OCI-LY3 (cell line): ENCODE data around the gene TERC.

Experiments used
- H2AFZ ChIP-seq: fragments of 200-600, 300-600 bp; shearing (Covaris generic); 2 replicates; pipeline ENCODE4 v1.6.0; 2014; ENCODE audit warnings: antibody characterized with exemption, low read depth, low read length
- H3K27ac ChIP-seq: fragments of 200-600, 300-600 bp; sonication (generic); 2 replicates; pipeline ENCODE4 v1.5.1; 2014; ENCODE audit warnings: mild to moderate bottlenecking, low read length, moderate library complexity, mixed read lengths
- H3K27me3 ChIP-seq: fragments of 200-600, 300-600 bp; sonication (generic); 2 replicates; pipeline ENCODE4 v1.6.1; 2014; ENCODE audit warnings: low read depth, low read length, mixed read lengths
- H3K36me3 ChIP-seq: fragments of 200-600, 300-600 bp; sonication (generic); replicated peaks from 2 replicates; pipeline ENCODE3; 2014; ENCODE audit warnings: low read depth, low read length, mixed read lengths
- H3K4me1 ChIP-seq: fragments of 300-600, 200-600 bp; sonication (generic); 2 replicates; pipeline ENCODE4 v1.6.1; 2014; ENCODE audit warnings: low read length, mixed read lengths
- H3K4me2 ChIP-seq: fragments of 200-600, 300-600 bp; sonication (generic); 2 replicates; pipeline ENCODE4 v1.6.1; 2014; ENCODE audit warnings: low read length, mixed read lengths
- H3K4me3 ChIP-seq: fragments of 300-600, 200-600 bp; sonication (generic); 2 replicates; pipeline ENCODE4 v1.5.1; 2014; ENCODE audit warnings: antibody characterized with exemption, mild to moderate bottlenecking, low read length, moderate library complexity
- H3K79me2 ChIP-seq: fragments of 300-600, 200-600 bp; shearing (Covaris generic); 2 replicates; pipeline ENCODE4 v1.6.1; 2014; ENCODE audit warnings: mild to moderate bottlenecking, low read length, mixed read lengths
- H3K9ac ChIP-seq: fragments of 300-600, 200-600 bp; shearing (Covaris generic); 2 replicates; pipeline ENCODE4 v1.6.0; 2014; ENCODE audit warnings: mild to moderate bottlenecking, low read length, moderate library complexity
- H3K9me3 ChIP-seq: fragments of 200-600, 300-600 bp; shearing (Covaris generic); 2 replicates; pipeline ENCODE4 v1.6.1; 2014; ENCODE audit warnings: low read length, mixed read lengths; ENCODE audit not compliant: insufficient read depth
- H4K20me1 ChIP-seq: fragments of 200-600, 300-600 bp; sonication (generic); 2 replicates; pipeline ENCODE4 v1.6.1; 2016; ENCODE audit warnings: low read length, mixed read lengths; ENCODE audit not compliant: insufficient read depth
- EZH2phosphoT487 ChIP-seq: fragments of 200-600 bp; shearing (Covaris generic); IDR thresholded peaks from 2 replicates; pipeline ENCODE4 v1.6.1; 2018; ENCODE audit warnings: antibody characterized with exemption, mixed run types, low read depth
- TF ChIP-seq, protein P1 (sequence below): fragments of 200-600, 300-600 bp; sonication (generic); IDR thresholded peaks from 2 replicates; pipeline ENCODE4 v1.5.1; 2014; ENCODE audit warnings: antibody characterized with exemption, low read length, low read depth

The TERC gene

DNA sequence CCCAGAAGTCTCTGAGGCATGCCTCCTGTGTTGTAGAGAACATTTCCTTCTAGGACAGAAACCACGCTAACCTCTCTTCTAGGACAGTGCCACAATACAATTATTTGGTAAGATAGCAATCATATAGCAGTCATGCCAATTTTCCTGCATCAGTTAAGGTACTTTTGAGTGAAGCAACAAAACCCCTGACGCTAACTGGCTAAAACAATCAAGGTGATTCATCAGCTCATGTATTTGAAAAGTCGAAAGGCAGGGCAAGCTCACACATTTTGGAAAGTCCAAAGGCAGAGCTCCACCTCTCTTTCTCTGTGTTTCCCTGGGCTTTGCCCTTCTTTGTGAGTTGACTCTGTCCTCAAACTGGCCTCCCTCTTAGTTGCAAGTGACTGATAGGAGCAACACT, 10.1 kb downstream of the TERC start:
- Histone ChIP-seq H3K79me2 (no peaks in the 10 kb centered on the region), H3K9ac (no peak overlapping the region), H3K36me3 (no peaks in the 10 kb centered on the region), H3K4me1 (peaks cover 8% of the 10 kb centered on the region), H3K27ac (no peak overlapping the region), H3K27me3 (peaks cover 21% of the 10 kb centered on the region), H3K9me3 (no peaks in the 10 kb centered on the region), H4K20me1 (no peaks in the 10 kb centered on the region), H2AFZ (no peak overlapping the region), H3K4me2 (no peak overlapping the region), H3K4me3 (no peak overlapping the region)
- TF ChIP-seq, protein P1, sequence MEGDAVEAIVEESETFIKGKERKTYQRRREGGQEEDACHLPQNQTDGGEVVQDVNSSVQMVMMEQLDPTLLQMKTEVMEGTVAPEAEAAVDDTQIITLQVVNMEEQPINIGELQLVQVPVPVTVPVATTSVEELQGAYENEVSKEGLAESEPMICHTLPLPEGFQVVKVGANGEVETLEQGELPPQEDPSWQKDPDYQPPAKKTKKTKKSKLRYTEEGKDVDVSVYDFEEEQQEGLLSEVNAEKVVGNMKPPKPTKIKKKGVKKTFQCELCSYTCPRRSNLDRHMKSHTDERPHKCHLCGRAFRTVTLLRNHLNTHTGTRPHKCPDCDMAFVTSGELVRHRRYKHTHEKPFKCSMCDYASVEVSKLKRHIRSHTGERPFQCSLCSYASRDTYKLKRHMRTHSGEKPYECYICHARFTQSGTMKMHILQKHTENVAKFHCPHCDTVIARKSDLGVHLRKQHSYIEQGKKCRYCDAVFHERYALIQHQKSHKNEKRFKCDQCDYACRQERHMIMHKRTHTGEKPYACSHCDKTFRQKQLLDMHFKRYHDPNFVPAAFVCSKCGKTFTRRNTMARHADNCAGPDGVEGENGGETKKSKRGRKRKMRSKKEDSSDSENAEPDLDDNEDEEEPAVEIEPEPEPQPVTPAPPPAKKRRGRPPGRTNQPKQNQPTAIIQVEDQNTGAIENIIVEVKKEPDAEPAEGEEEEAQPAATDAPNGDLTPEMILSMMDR = no peak
- TF ChIP-seq EZH2phosphoT487 = no peak

DNA sequence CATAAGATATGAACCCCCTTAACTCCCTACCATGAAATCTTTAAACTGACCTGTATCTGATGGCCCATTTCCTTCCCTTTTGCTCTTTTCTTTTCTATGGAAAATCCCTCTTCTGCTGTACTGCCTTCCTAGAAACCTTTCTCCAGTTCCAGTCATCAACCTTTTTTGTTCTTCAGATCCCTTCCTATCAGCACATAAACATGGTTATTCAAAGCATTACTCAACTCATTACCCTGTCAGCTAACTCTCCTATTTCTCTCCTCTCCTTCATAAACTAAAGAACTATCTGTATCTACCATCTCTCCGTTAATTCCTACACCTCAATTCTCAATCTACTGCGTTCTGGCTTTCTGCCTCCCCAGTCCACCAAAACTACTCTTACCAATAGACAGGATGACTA, 13.0 kb downstream of the TERC start:
- Histone ChIP-seq H2AFZ (no peak overlapping the region), H3K27me3 (peaks cover 47% of the 10 kb centered on the region)
- TF ChIP-seq, protein P1 = no peak

DNA sequence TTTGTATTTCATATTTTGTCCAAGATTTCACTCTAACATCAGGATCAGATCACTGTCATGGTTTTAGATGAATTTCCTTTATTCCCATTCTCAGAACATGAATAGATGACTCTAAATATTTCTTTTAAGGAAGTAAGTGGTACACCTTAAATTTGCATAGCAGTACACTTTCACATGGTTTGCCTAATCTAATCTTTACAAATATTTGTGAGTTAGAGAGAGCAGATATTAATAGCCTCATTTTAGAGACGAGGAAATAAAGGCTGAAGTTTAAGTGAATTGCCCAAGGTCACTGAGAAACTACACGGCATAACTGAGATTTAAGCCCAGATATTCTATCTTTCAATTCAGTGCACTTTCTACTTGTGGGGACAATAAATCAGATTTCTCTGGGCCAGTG, 14.2 kb downstream of the TERC start:
- H3K79me2 ChIP-seq = no peaks in the 10 kb centered on the region
- no peak overlapping the region for H2AFZ ChIP-seq
- H4K20me1 ChIP-seq = no peaks in the 10 kb centered on the region
- no peak for TF ChIP-seq EZH2phosphoT487
- TF ChIP-seq, protein P1 = no peak
- peaks cover 15% of the 10 kb centered on the region for H3K4me1 ChIP-seq
- H3K9me3 ChIP-seq = no peaks in the 10 kb centered on the region
- H3K36me3 ChIP-seq = no peaks in the 10 kb centered on the region
- no peak overlapping the region for H3K4me2 ChIP-seq
- H3K27ac ChIP-seq = no peak overlapping the region
- H3K4me3 ChIP-seq = no peak overlapping the region
- H3K9ac ChIP-seq = no peak overlapping the region
- peaks cover 58% of the 10 kb centered on the region for H3K27me3 ChIP-seq

More for the DNA sequence above, 13.0 kb downstream of the TERC start:
- no peak overlapping the region for H3K9ac ChIP-seq
- no peaks in the 10 kb centered on the region for H3K79me2 ChIP-seq
- no peaks in the 10 kb centered on the region for H4K20me1 ChIP-seq
- H3K4me1 ChIP-seq = peaks cover 6% of the 10 kb centered on the region
- H3K4me2 ChIP-seq = no peak overlapping the region
- no peaks in the 10 kb centered on the region for H3K36me3 ChIP-seq
- no peak overlapping the region for H3K27ac ChIP-seq
- H3K9me3 ChIP-seq = no peaks in the 10 kb centered on the region
- H3K4me3 ChIP-seq = no peak overlapping the region

DNA sequence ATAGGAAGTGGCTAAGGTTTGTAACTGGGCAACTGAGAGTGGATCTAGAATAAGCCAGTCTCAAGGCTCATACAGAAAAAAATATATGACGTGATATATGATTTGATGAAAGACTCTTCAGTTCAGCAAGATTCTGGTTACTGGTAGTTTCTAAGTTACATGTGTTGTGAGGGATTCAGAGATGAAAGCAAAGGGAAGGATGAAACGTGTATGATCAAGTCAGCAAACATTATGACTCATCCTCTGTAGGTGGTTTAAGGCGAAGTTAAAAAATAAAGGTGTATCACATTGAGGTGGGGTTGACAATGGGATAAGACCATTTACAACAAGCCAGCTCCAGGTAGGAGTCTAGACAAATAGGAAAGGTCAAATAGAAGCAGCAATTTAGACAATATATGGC, 16.2 kb downstream of the TERC start:
- Histone ChIP-seq H3K36me3 (no peaks in the 10 kb centered on the region), H4K20me1 (no peaks in the 10 kb centered on the region), H3K27me3 (peaks cover 59% of the 10 kb centered on the region), H3K27ac (no peak overlapping the region), H3K4me1 (peaks cover 15% of the 10 kb centered on the region), H3K79me2 (no peaks in the 10 kb centered on the region), H3K9me3 (no peaks in the 10 kb centered on the region), H2AFZ (no peak overlapping the region), H3K4me2 (no peak overlapping the region), H3K9ac (no peak overlapping the region), H3K4me3 (no peak overlapping the region)
- TF ChIP-seq, protein P1 = no peak
- no peak for TF ChIP-seq EZH2phosphoT487
